GM18909 (cell line): ENCODE measurements around the gene TSHZ2.
"Not testable (repeated sequence)": the region's sequence is repeated elsewhere in the genome, so short reads cannot be mapped to it uniquely, and the experiment has no call there.

Source experiments
- ATAC-seq: cut with Tn5 transposase; IDR thresholded peaks from one replicate; pipeline ENCODE4 v1.9.1; 2021; ENCODE audit warnings: mild to moderate bottlenecking; ENCODE audit not compliant: unreplicated experiment, poor library complexity

TSHZ2 gene

DNA sequence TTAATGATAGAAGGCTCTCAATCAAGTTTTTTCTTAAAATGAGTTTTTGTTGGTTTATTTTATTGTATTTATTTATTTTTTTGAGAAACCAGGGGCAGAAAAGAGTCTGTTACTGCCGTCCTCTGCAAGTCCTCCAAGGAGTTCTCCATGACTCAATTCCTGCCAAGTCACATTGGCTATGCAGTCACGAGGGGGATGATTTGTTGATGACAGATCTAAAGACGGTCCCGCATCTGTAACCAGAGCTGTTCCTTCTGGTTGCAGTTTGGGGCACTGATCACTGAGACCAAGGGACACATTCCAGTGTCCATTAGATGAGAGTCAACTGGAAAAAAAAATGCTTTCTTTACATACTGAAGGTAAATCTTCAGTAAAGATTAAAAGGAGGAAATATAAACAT, 13.9 kb upstream of the TSHZ2 start:
- ATAC-seq, result no peak

DNA sequence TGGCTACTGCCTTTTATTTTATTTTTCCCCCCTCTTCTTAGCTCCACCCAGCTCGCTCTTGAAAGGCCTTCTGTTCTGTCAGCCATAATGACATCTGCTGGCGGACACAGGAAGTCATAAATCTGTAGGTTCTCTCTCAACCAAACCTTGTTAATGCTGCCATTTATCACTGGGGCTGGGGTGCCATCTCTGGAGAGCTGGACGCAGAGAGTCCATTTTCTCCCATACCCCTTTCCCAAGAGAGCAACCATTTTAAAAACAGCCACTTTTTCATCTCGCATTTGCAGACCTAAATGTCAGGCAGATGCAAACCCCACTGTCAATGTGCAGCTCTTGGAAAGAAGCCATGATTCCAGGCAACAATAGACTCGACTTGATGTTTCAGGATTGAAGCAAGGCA, 13.0 kb upstream of the TSHZ2 start:
- ATAC-seq, result no peak

DNA sequence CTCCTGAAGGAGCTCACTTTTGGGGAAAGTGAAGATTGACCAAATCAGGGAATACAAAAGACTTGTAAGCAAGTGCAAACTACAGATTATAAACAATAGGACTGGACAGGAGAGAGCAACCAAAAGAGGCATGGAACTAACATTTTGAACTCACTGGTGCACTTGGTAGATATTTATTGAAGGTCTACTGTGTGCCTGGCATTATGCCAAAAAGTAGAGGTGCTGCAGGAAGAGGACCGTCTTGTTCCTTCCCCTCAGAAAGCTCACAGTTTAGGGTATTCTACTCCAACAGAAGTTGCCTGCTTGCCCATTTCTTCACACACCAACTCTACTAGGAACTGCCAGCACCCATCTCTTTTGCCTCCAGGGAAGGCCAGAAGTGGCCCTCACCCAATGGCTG, 10.0 kb upstream of the TSHZ2 start:
- no peak for ATAC-seq

DNA sequence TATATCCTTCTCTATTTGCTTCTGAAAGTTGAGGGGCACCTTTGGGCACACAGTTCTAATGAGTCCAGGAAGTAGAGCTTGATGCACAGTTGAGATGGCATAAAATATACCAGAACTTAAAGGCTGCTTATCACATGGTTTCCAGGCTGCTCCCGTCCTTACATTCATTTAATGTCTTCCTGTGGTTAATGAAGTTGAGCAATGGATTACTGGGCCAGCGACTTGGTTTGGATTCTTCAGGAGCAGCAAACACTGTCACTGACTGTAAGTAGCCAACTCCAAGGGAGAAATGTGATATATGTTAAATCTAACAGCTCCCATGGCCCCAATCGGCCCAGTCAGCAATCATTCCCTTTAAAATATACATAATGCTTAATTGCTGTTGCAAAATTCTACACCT, 9.0 kb upstream of the TSHZ2 start:
- ATAC-seq, result no peak

DNA sequence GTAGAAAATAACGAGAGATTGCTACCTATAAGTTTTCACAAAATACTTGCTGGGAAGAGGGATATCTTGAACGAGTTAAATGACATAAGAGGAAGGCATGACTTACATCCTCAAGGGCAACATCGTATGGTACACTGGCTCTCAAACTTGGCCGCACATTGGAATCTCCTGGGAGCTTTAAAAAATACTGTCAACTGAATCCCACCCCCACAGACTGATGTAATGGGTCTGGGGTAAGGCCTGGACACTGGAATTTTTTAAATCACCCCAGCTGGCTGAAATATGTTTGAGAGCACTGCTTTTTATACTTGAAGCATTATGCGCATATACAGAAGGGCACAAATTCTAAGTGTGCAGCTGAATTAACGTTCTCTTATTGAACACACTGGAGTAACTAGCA, 8.0 kb upstream of the TSHZ2 start:
- ATAC-seq, result no peak

DNA sequence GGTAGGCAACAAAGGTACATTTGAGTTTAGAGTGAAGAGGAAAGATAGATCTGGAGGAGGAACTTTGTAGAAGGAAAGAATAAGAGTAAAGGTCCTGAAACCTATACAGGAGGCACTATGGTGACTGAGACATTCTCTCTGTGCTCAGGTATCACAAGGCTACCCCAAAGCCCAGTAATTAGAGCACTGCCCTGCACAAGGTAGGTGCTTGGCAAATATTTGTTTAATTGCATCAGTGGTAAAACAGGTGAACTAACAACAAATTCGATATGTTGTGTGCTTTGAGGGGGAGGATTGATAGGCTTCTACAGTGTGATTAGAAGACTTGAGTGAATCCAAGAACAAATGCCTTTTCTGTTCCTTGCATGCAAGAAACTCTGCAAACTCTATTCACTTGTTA, 6.8 kb upstream of the TSHZ2 start:
- no peak for ATAC-seq

DNA sequence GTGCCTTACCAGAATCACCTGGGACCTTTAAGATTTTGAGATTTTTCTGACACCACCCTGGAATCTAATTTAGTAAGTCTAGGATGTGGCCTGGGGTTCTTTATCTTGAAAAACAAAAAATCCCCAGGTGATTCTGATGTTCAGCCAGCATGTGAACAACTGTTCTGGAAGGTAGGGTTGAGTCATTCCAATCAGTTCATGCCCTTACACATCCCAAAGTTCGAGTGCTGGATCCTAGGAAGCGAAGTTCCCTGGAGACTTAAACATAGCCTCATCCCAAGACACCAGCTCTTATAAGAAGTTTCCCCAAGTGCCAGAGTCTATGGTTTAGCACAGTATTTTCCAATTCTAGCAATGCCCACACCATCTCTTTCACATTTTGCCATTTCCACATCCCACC, 6.3 kb upstream of the TSHZ2 start:
- ATAC-seq, result no peak

DNA sequence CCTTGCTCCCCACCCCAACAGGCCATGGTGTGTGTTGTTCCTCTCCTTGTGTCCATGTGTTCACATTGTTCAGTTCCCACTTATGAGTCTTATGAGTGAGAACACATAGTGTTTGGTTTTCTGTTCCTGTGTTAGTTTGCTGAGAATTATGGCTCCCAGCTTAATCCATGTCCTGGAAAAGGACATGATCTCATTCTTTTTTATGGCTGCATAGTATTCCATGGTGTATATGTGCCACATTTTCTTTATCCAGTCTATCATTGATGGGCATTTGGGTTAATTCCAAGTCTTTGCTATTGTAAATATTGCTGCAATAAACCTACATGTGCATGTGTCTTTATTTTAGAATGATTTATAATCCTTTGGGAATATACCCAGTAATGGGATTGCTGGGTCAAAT, 5.6 kb upstream of the TSHZ2 start:
- not testable (repeated sequence) for ATAC-seq

DNA sequence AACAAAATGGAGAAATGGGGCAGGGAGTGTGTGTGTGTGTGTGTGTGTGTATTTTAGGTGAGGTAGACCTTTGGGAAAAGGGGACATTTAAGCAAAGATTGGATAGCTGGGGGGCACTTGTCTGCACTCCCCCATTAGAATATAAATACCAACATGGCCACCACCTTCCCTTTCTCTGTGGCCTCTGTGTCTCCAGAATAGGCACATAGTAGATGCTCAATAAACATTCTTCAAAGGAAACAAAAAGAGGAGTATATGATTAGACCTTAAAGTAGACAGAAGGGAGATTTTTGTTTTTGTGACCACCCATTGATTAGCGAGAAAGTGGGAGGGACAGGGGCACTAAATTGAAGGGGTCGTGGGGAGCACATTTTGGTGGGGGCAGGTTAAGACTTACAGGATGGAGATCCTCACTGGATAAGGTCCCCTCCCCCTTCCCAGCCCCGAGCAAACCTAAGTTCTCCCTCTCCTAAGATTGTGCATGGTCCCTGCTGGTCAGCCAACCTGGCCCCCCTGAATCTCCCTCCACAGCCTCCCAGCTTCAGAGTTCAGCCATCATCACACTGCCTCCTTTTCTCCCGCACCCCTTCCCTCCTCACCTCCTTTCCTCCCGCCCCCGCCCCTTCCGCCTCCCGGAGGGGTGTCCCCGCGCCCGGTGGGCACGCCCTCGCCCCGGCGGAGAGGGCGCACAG, 514 bp upstream of the TSHZ2 start:
- no peak for ATAC-seq

DNA sequence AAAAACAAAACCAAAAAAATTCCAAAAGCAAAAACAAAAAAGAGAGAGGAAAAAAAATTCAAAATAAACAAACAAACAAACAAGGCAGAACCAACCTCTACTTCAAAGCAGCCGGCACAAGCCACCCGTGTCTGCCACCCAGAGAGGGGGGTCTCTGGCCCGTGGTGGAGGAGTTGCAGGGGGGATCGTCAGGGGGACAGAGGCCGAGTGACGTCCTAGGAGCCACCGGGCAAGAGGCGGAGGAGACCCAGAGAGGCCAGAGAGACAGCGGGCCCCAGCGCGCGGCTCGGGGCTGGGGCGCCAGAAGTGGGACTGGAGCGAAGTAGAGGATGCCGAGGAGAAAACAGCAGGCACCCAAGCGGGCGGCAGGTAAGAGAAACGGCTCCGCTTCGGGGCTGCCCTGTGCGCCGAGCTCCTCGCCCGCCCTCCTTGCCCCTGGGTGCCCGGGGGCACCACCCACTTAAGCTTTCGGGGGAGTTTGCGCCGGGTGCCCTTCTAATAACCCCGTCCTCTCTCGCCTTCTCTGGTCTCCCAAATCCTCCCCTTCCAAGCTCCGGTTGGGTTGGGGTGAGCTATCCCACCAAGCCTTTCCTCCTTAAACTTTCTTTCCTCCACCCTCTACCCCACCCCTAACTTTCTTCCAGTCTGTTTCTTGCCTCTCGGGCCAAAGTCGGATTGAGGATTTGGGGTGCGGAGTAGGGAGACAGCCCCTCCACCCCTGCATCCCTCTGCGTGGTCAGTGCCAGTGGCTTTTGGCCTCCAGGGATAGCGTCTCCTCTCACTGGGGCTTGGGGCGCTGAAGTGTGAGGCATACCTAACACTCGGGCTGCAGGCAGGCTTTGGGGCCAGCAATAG, 1.0 kb downstream of the TSHZ2 start:
- ATAC-seq, result no peak

DNA sequence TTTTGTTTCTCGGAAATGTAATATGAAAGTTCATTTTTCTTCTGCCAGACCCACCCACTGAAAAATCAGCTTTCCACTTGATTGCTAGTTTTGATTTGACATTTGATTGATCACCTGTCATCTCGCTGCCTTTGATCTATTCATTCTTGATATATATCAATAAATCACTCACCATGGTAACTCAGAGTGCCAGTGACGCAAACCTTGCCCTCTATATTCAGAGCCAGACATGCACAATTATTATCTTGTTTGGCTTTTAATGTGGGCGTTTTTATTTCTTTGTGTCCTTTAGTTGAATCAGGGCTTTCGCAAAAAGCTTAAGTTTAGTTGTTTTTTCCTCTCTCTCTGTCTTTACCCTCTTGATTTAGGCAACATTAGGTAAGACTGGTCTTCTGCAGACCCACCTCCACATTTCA, 2.0 kb downstream of the TSHZ2 start:
- ATAC-seq, result no peak

DNA sequence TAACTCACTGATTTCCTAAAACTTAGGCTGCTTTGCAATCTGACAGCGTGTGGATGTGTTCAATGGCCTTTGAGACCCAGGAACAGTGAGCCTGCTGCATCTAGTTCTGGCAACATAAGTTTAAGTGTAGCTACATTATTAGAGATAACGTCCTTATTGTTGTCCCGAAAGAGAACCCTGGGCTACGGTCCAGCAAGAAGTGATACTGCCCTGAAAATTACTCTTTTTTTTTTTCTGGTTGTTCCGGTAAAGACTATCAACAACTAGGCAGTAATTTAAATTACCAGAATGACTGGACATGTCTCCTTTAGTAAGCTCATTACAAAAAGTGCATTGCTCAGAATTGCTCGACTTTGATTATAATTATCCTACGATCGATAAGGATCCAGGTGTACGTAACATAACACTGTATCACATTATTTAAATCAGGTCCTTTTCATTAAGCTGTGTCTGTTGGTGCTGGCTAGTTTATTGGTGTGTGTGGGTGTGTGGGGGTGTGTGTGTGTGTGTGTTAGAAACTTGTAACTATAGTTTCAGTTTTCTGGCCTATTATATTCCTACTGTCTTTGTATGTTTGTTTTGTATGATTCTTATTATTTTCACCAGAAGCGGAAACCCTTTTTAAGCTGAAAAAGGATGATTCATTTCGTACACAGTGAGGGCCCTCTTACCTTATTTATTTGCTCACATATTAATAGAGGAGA, 3.0 kb downstream of the TSHZ2 start:
- ATAC-seq, result no peak

DNA sequence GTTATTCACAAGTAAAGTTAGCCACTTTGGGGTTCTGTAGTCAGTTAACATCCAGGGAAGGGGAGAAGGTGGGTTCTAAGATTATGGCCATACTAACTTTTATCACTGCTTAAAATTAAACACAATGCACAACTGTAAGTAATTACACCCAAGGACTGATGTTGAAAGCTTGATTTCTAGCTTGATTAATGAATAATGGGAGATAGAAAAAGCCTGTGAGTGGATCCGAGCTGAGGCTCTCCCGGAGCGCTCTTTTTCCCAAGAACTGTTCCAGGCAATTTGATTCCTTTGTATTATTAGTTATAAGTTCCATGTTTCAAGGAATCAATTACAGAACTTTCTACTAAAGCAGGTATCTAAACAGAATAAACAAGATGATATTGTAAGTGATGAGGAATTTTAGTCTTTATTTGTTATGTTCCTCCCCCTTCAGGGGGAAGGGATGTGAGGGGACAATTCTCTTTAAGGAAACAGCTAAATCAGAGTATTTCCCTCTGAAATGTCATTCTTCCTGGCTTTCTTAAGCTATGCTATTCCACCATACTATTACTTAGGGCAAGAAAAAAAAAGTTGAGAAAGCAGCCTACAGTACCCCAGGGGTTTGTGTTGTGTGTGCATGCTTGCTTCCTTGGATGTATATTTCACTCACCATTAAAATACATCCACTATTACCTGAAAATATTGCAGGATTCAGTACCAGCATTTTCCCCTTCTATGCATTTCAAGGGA, 3.8 kb downstream of the TSHZ2 start:
- ATAC-seq, result no peak

DNA sequence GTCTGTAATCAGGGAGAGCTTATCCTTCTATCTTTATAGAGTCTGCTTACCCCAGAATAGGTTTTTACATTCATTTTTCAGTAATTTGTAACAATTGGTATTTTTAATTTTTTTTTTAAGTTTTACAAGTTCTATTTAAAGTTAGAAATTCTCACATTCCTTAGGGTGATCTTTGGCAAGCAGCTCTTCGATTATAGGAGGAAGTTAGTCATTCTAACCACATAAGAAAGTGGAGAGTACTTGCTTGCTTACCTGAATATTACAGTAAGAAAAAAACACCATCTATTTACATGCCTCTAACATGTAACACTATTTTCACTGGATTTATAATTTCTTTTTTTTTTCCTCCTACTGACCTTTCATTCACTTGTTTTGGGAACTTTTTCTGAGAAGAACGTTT, 6.7 kb downstream of the TSHZ2 start:
- ATAC-seq, result no peak

DNA sequence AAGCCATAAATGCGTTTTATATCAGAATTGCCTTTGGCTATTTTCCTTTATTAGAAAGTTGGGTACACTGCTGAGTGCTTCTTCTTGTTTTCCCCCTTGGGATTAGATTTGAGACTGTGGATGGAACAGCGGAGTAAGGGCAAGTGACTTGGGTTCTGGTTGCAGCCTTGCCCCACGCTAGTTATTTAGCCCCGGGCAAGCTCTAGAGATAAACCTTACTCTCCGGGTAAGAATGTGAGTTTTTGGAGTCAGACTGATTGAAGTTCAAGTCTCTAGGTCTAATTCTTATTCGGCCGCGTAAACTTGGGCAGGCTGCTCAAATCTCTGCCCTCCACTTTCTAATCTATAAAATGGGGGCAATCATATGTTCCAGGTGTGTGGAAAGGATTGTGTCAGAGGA, 8.9 kb downstream of the TSHZ2 start:
- no peak for ATAC-seq

DNA sequence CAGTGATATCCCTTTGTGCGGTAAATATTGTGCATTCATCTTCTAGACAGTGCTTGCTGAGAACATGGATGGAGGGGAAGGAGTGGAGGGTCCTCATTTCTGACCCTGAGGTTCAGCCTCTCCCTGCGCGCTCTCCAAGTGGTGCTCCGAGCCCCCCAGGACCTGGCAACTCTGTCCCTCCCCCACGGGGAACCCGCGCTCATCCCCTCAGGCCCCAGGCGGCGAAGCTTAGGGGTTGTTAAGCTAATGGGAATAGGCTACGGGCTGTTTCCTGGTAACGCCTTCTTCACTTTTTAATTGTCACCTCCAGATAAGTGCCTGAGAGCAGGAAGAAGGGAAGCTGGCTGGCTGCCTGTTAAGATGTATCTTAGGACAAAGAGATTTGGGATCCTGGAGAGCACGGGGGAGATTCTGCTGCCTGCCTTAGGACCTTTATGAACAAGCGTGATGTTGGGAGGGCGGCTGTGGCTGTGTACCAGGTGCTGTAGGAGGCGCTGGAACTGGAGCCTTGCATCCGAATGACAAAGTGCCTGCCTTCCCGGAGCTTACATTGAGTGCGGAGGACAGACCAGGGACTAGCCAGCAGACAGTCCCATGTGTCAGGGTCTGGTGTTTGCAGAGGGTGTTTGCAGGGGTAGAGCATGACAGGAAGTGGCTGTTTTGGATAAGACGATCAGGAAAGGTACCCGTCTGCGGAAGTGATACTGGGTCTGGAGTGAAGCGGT, 11.7 kb downstream of the TSHZ2 start:
- ATAC-seq, result no peak

DNA sequence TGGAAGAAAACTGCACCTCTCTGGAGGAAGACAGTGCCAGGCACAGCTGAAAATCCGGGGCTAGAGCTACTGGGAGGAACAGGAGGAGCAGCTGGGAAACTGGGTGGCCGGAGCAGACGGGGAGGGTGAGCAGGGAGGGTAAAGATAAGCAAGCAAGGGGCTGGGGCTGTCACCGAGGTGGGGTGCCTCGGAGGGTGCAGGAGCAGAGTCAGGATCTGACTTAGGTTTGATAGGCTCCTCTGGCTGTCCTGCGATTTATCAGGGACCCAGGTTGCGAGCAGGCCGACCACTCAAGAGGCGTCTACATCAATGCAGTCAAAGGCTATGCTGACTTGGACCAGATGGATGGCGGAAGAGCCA, 12.3 kb downstream of the TSHZ2 start:
- ATAC-seq, result no peak

DNA sequence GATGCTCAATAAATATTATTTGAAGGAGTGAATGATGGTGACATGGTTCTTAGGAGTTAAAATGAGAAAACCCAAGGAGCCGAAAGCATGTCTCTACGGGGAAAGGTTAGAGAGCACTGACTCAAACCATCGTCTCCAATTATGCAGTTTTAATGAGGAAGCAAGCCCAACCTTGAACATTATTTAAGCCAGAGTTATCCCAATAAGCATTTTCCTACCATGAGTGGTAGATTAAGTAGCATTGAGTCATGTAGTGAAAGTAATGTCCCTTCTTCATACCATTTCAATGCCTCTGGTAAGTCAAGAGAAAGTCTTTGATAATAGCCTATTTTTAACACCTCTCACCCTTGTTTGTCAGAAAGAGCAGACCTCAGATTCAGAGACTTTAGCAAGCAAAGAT, 13.5 kb downstream of the TSHZ2 start:
- ATAC-seq, result no peak

DNA sequence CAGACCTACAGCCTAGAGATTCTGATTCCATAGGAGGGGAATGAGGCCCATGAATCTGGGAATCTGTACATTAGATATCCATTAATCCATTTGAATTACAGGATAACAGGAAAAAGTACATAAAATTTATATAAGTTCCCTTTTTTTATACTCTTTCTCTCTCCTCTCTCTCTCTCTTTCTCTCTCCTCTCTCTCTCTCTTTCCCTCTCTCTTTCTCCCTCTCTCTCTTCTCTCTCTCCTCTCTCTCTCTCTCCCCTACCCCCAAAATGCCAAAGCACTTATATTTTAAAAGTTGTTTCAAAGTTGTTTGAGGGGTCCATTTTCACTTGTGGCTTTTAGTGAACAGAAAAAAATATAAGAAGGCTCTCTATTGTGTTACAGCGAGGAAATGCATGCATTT, 15.1 kb downstream of the TSHZ2 start:
- ATAC-seq, result no peak

DNA sequence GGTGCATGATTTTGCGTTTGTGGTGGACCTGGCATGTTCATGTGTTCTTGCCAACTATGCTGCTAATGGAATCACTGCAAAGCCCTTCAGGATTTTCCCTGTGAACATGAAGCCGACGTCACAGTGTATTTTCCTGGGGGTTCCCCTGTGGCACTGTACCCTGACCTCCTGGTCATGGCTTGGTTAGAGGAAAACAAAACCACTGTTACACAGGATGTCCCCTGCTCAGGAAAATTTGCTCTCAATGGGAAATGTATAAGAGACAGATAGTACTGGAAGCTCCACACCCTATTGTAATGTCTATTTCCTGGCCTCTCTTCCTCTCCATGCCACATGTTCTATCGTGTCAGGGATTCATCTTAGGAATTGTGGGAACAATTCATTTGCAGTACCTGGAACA, 19.7 kb downstream of the TSHZ2 start:
- no peak for ATAC-seq
